Heart right ventricle (tissue), 16 donors: Measurements from ENCODE around the gene NT5DC4. TPM values are rescaled to one million over a fixed set of nuclear protein-coding genes. Genes with fewer than 3 reads are reported as not detected.

ENCODE experiments used
- ATAC-seq, 8 donors: fragments of 200-7000 bp; cut with Tn5 transposase; one replicate each; pipeline ENCODE4 v1.9.1; 2020; ENCODE audit warnings: mild to moderate bottlenecking in 8 of 8, moderate library complexity in 8 of 8, moderate number of reproducible peaks in 1 of 8
- DNase-seq, 2 donors: peaks; one replicate each; pipeline ENCODE4 v3.0.0-alpha.2; 2020
- H3K27ac ChIP-seq, 10 donors: fragments of 200-600 bp; sonication (generic) in 2 of 10; one replicate each; pipeline versions ENCODE4 v1.5.0 to v1.8.0; 2020 to 2022; ENCODE audit warnings: mild to moderate bottlenecking in 3 of 10
- H3K27me3 ChIP-seq, 7 donors: fragments of 200-600 bp; one replicate each; pipeline ENCODE4 v1.8.0; 2021 to 2022; ENCODE audit warnings: mild to moderate bottlenecking in 2 of 7
- H3K36me3 ChIP-seq, 9 donors: fragments of 200-600 bp; sonication (generic) in 1 of 9; one replicate each; pipeline versions ENCODE4 v1.5.0 to v1.8.0; 2020 to 2022; ENCODE audit warnings: mild to moderate bottlenecking in 2 of 9
- H3K4me1 ChIP-seq, 9 donors: fragments of 200-600 bp; sonication (generic) in 1 of 9; one replicate each; pipeline versions ENCODE4 v1.5.0 to v1.8.0; 2020 to 2022; ENCODE audit warnings: mild to moderate bottlenecking in 4 of 9
- H3K4me3 ChIP-seq, 10 donors: fragments of 200-600 bp; sonication (generic) in 2 of 10; one replicate each; pipeline versions ENCODE4 v1.5.0 to v1.8.0; 2020 to 2022; ENCODE audit warnings: mild to moderate bottlenecking in 7 of 10, moderate library complexity in 2 of 10
- H3K9me3 ChIP-seq, 11 donors: fragments of 200-600 bp in 10 of 11; sonication (generic) in 2 of 11; one replicate each; pipeline versions ENCODE4 v1.5.0 to v1.8.0; 2013 to 2022; ENCODE audit warnings: mild to moderate bottlenecking in 2 of 11, control low read depth in 1 of 11, moderate library complexity in 1 of 11
- CTCF ChIP-seq, 9 donors: fragments of 200-600 bp; sonication (generic) in 2 of 9; IDR thresholded peaks; one replicate each; pipeline versions ENCODE4 v1.5.0 to v1.8.0; 2021 to 2022; ENCODE audit warnings: antibody characterized with exemption in 9 of 9, mild to moderate bottlenecking in 5 of 9, moderate library complexity in 1 of 9
- WGBS, 2 donors: extraction: QIAGEN DNeasy Blood & Tissue Kit; methylation state at CpG; one replicate each; pipeline ENCODE4 v1.1.7; 2013; ENCODE audit warnings: inconsistent platforms in 1 of 2; 5-methylcytosine and 5-hydroxymethylcytosine counted together
- intact Hi-C, 10 donors: fragments of 100-400 bp; cut with DNase I; formaldehyde crosslinking; loops; one replicate each; pipeline versions ENCODE4 v1.11.1 to v1.14.2; 2022
- polyA plus RNA-seq, 2 donors: library from polyadenylated mRNA; stranded (reverse); fragments of 200-250 nt; gene quantifications; one replicate each; pipeline ENCODE4 v1.2.3, GENCODE V29; 2013
- total RNA-seq, 10 donors: library from RNA; stranded (reverse); fragmentation: NEBNext Ultra II Directional in 3 of 10; extraction: Animal tissue kit (Norgen Biotek cat#: 25700) in 3 of 10; gene quantifications; one replicate each; pipeline versions ENCODE4 v1.2.1 to v1.2.4, GENCODE V29; 2021 to 2023
- donor health status: Arrhythmogenic right ventricular cardiomyopathy.
- donor health status: ischemic (EF 13 %, LVEDD 7.1; RV severe dilation, severe dysfunction).
- donor health status: healthy with polysubstance abuse.
- donor health status: DM: no; HTN: yes; CAD: no.
- donor health status: DM: no; HTN: no; CAD: no.
- donor health status: ischemic (EF 25% LVEDD 6.9; RV normal size, moderate dysfunction).
- donor health status: ischemic (EF 25% LVEDD 5.7; RV mildly dilated, moderate dysfunction).
- donor health status: healthy.
- donor health status: DM: yes; HTN: yes; CAD: no.
- donor health status: Ischemic cardiomyopathy.
- donor health status: ischemic (EF 35%, LVEDD 5.7; RV mildly dilated, moderate dysfunction).
- donor health status: nonischemic (EF 11% LVEDD 7.7; RV severe dilation, severe dysfunction).
- donor health status: DM: yes; HTN: yes; CAD: no.
- donor health status: PGD.
- donor health status: ischemic (EF 29% LVEDD 5.4; RV normal size, mild dysfunction).
- donor health status: nonischemic (EF 23%, LVEDD 6.1; RV moderate dilation, normal function).

Gene NT5DC4
- total and polyA plus RNA-seq, 12 donors, result 0.35 TPM; not detected in 11

- Histone ChIP-seq H3K9me3 (no peaks in the 10 kb centered on the region), H3K4me1 (peaks cover 0 to 41% (median 4%) of the 10 kb centered on the region in 9 donors), H3K4me3 (no peak overlapping the region), H3K27ac (peak overlapping the region in 1 of 10 donors; percentile 14), H3K27me3 (peaks cover 0 to 27% (median 5%) of the 10 kb centered on the region in 7 donors), H3K36me3 (no peaks in the 10 kb centered on the region)
- ATAC-seq, result no peak
- TF ChIP-seq CTCF (IDR thresholded peaks at IDR 0.05), result peak in 2 of 9 donors; percentile 5 to 33
- intact Hi-C loops, result loop anchor here in 6 of 10 donors (5.0 to 10.0 kb wide), 5 partner anchors 98 to 123 kb away; no protein-coding TSS in a partner anchor
- DNase-seq, result no peak
- 85 to 88% methylated on average over 21 of the region's 21 CpGs for WGBS, 2 donors
Measured at GRCh38 chr2:112724591-112725525, 4.0 kb downstream of the NT5DC4 start.

- no peak for ATAC-seq
- Histone ChIP-seq H3K27me3 (peaks cover 0 to 27% (median 5%) of the 10 kb centered on the region in 7 donors), H3K4me1 (peaks cover 0 to 38% (median 4%) of the 10 kb centered on the region in 9 donors), H3K36me3 (no peaks in the 10 kb centered on the region), H3K4me3 (no peak overlapping the region), H3K9me3 (no peaks in the 10 kb centered on the region), H3K27ac (no peak overlapping the region)
- no peak for DNase-seq
- intact Hi-C loops, result loop anchor here (1.0 to 10.0 kb wide), 9 partner anchors 98 to 126 kb away; no protein-coding TSS in a partner anchor
- 87 to 89% methylated on average over 15 of the region's 15 CpGs for WGBS, 2 donors
- TF ChIP-seq CTCF (IDR thresholded peaks at IDR 0.05), result no peak
Measured at GRCh38 chr2:112725545-112726457, 5.0 kb downstream of the NT5DC4 start.

GRCh38 chr2:112726487-112727190, 5.8 kb downstream of the NT5DC4 start:
- WGBS, 2 donors, result 25 to 31% methylated on average over 19 of the region's 19 CpGs

More at GRCh38 chr2:112726487-112727190, 5.8 kb downstream of the NT5DC4 start:
- intact Hi-C loops, result loop anchor here (1.0 to 10.0 kb wide), 9 partner anchors 99 to 126 kb away; no protein-coding TSS in a partner anchor
- peaks cover 0 to 36% (median 4%) of the 10 kb centered on the region in 9 donors for H3K4me1 ChIP-seq
- peak overlapping the region in 1 of 10 donors; percentile 5 for H3K27ac ChIP-seq
- peaks cover 0 to 27% (median 5%) of the 10 kb centered on the region in 7 donors for H3K27me3 ChIP-seq
- H3K9me3 ChIP-seq, result no peaks in the 10 kb centered on the region
- no peak overlapping the region for H3K4me3 ChIP-seq
- DNase-seq, result peak; percentile 86 to 87
- ATAC-seq, result peak; percentile 88 to 96 (median 93)
- H3K36me3 ChIP-seq, result no peaks in the 10 kb centered on the region
- TF ChIP-seq CTCF (IDR thresholded peaks at IDR 0.05), result peak; percentile 89 to 99 (median 97)
